ENCODE measurements around the gene ZNF649.

Gene ZNF649

GRCh38 chr19:51889934-51890333, 14.9 kb downstream of the ZNF649 start:
- TF ChIP-seq, protein P1, sequence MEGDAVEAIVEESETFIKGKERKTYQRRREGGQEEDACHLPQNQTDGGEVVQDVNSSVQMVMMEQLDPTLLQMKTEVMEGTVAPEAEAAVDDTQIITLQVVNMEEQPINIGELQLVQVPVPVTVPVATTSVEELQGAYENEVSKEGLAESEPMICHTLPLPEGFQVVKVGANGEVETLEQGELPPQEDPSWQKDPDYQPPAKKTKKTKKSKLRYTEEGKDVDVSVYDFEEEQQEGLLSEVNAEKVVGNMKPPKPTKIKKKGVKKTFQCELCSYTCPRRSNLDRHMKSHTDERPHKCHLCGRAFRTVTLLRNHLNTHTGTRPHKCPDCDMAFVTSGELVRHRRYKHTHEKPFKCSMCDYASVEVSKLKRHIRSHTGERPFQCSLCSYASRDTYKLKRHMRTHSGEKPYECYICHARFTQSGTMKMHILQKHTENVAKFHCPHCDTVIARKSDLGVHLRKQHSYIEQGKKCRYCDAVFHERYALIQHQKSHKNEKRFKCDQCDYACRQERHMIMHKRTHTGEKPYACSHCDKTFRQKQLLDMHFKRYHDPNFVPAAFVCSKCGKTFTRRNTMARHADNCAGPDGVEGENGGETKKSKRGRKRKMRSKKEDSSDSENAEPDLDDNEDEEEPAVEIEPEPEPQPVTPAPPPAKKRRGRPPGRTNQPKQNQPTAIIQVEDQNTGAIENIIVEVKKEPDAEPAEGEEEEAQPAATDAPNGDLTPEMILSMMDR (IDR thresholded peaks at IDR 0.05; ENCODE audit: low read length, missing control alignments) = no peak
- no peak overlapping the region for H3K4me3 ChIP-seq (replicated peaks; ENCODE audit: low read depth, low read length)
- DNase-seq (ENCODE audit: low read depth) = no peak

GRCh38 chr19:51887522-51888498, 17.0 kb downstream of the ZNF649 start, which contains the start of gene ZNF577:
ZNF577 (minus strand) TSS chr19:51887951; CDS start chr19:51880382, 7,569 bp downstream.
- TF ChIP-seq, protein P1 (IDR thresholded peaks at IDR 0.05; ENCODE audit: low read length, missing control alignments) = no peak
- H3K4me3 ChIP-seq (replicated peaks; ENCODE audit: low read depth, low read length) = peak within 1 kb of the TSS; percentile 84
- peak; percentile 95 for DNase-seq (ENCODE audit: low read depth)

DNA sequence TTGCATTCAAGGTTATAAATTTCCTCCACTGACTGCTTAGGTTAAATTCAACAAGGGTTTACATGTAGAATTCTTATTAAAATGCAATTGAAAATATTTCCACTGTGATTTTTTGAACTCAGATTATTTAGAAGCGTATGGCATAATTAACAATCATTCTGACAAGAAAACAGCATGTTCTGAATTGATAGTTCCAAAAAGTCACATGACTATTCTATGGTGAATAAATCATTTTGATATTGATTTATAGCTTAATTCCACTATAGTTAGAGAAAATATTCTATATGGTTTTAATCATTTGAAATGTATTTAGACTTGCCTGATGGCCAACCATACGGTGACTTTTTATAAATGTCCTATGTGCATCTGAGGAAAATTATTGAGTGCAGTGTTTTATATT, 20.1 kb downstream of the ZNF649 start:
- no peak for DNase-seq (ENCODE audit: low read depth)
- TF ChIP-seq, protein P1 (IDR thresholded peaks at IDR 0.05; ENCODE audit: low read length, missing control alignments) = no peak
- no peak overlapping the region for H3K4me3 ChIP-seq (replicated peaks; ENCODE audit: low read depth, low read length)

DNA sequence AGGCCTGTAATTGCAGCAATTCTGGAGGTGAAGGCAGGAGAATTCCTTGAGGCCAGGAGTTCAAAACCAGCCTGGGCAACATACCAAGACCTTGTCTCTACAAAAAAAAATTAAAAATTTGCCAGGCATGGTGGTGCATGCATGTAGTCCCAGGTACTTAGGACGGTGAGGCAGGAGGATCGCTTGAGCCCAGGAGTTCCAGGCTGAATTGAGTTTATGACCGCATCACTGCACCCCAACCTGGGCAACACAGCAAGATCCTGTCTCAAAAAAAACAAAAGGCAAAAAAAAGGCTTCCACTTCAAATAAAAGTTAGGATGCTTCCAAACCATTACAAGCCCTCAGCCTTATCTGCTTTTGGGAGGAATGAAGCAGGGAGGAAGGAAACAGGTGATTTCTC, 22.3 kb downstream of the ZNF649 start:
- no peak overlapping the region for H3K4me3 ChIP-seq (replicated peaks; ENCODE audit: low read depth, low read length)
- DNase-seq (ENCODE audit: low read depth) = no peak
- TF ChIP-seq, protein P1 (IDR thresholded peaks at IDR 0.05; ENCODE audit: low read length, missing control alignments) = no peak

DNA sequence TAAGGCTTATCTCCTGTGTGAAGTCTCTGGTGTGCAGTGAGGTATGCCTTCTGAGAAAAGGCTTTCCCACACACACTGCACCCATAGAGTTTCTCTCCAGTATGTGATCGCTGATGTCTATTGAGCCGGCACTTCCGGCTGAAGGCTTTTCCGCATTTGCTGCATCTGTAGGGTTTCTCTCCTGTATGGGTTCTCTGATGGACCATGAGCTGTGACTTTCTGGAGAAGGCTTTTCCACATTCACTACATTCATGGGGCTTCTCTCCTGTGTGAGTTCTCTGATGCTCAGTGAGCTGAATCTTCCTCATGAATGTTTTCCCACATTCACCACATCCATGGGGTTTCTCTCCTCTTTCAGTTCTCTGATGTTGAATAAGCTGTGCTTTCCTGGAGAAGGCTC, 31.7 kb downstream of the ZNF649 start:
- no peak for DNase-seq (ENCODE audit: low read depth)
- TF ChIP-seq, protein P1 (IDR thresholded peaks at IDR 0.05; ENCODE audit: low read length, missing control alignments) = no peak
- no peak overlapping the region for H3K4me3 ChIP-seq (replicated peaks; ENCODE audit: low read depth, low read length)

- TF ChIP-seq, protein P1 (IDR thresholded peaks at IDR 0.05; ENCODE audit: low read length, missing control alignments) = no peak
- no peak for DNase-seq (ENCODE audit: low read depth)
- no peak overlapping the region for H3K4me3 ChIP-seq (replicated peaks; ENCODE audit: low read depth, low read length)
These were observed 42.8 kb downstream of the ZNF649 start for GRCh38 chr19:51861870-51862622.

Measured in fibroblast of pulmonary artery (primary cell).